NCI-H128 (cell line): ENCODE data around the gene ZMAT5.

Experiments used
- DNase-seq: peaks from one replicate; lab custom pipeline; 2025; ENCODE audit not compliant: unreplicated experiment; lab: John Stamatoyannopoulos, UW

ZMAT5 gene

GRCh38 chr22:29712119-29712518 lies 54.7 kb downstream of the ZMAT5 start:
- DNase-seq, result no peak

- no peak for DNase-seq
Observed at GRCh38 chr22:29710922-29711593, 55.7 kb downstream of the ZMAT5 start.

DNA sequence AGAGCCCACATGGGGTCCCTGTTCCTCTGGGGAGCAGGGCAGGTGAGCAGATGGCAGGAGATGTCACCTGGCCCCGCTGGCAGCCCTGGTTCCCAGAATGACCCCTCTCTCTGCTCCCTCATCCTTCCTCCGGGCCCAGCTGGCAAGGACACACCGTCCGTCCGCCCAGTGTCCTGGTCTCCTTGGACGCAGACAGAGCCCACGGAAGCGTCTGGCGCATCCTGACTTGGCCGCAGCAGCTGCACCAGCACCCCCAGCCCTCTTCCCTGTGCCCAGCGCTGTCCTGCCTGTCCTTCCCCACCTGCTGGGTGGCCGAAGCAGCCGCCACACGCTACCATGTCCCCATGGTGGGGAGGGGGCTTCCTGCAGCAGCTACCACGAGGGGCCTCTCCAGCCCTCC lies 56.6 kb downstream of the ZMAT5 start:
- no peak for DNase-seq

DNA sequence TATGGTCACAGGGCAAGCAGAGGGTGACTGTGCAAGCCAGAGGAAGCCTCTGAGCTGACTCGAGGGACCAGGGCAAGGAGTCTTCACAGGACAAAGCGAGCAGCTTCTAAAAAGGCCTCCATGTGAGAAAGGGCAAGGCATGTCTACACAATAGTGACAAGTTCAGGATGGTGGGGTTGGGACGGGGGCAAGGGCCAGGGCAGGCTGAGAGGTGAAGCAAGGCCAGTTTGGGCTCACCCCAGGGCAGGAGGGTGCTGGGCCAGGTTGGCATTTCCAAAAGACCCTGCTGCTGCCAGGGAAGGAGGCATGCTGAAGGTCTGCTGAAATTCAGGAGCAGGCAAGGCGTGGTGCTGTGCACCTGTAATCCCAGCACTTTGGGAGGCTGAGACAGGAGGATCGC lies 59.3 kb downstream of the ZMAT5 start:
- DNase-seq, result no peak

GRCh38 chr22:29707010-29707409 lies 59.8 kb downstream of the ZMAT5 start:
- no peak for DNase-seq

DNA sequence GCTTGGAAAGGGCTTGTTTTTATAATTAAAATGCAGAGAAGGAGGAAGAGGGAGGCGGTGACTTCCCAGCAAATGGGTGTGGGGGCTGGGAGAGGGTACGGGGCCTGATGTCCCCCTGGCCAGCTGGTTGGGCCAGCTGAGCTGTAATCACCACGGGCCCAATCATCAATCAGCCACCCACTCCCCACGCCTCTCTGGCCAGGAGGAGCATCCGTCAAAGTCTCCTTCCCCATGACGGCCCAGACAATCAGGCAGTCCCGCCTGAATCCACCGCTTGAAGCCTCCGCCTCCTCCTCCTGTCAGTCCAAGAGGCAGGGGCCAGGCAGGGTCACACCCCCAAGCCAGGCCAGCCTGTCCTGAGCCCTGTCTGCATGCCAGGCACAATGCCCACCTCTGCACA lies 60.3 kb downstream of the ZMAT5 start:
- DNase-seq, result no peak

DNA sequence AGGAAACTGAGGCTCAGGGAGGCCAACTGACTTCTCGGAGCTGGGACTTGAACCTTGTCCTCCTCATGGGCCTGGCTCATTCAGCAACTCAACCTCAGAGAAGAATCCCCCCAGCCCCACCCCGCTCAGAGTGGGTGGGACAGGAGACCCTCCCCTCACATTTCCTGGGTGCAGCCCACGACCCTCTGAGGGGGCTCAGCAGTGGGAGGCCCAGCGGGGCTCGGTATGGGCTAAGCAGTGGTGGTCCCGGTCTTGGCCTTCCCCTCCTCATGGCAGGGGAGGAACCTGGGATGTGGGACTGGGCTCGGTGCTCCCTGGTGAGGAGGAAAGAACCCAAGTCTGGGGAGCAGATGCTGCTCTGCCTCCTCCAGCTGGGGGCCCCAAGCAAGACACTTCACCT lies 61.2 kb downstream of the ZMAT5 start:
- no peak for DNase-seq

- DNase-seq, result no peak
Observed at GRCh38 chr22:29704528-29705285, 62.1 kb downstream of the ZMAT5 start.

- no peak for DNase-seq
Observed at GRCh38 chr22:29703569-29704195, 63.1 kb downstream of the ZMAT5 start.

- DNase-seq, result no peak
Observed at GRCh38 chr22:29702931-29703501, 63.8 kb downstream of the ZMAT5 start.

DNA sequence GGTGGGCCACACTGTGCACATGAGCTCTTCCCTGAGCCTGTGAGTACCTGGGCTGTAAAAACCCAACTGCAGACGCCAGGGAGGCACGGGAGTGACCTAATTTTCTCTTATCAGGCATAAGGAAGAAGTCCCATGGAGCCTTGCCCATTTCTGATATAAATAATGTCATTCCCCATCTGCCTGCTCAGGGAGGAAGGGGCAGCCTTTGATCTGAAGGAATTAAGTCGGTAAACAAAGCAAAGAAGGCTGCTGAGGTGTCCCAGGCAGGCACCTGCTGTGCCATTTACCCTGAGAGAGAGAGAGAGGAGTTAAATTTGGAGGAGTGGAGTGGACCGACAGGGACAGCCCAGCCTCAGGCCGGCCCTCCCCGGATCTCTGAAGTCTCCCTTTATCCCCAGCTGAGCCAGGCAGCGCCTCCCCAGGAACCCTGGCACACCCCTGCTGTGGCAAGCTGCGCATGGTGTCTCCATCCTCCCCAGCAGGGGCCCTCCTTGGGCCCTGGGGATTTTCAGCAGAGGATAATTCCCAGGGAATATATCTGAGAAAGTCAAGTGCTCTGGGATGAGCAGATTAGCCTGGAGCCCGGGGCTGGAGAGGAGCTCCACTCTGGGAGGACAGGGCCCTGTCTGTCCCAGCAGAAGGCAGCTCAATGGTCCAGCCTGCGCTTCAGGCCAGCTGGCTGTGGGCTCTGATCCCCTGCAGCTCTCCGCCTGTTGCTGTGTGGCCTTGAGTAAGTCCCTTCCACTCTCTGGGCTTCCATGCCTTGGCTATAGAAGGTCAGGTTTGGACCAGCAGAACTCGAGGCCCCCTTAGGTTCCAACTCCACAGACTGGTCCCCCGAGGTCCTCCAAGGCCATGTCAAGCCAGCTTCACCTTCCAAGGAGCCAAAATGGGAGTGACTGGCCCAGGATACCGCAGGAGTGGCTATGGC lies 64.5 kb downstream of the ZMAT5 start:
- DNase-seq, result no peak

GRCh38 chr22:29701155-29701999 lies 65.4 kb downstream of the ZMAT5 start:
- DNase-seq, result no peak

GRCh38 chr22:29700900-29701154 lies 66.0 kb downstream of the ZMAT5 start:
- DNase-seq, result no peak

DNA sequence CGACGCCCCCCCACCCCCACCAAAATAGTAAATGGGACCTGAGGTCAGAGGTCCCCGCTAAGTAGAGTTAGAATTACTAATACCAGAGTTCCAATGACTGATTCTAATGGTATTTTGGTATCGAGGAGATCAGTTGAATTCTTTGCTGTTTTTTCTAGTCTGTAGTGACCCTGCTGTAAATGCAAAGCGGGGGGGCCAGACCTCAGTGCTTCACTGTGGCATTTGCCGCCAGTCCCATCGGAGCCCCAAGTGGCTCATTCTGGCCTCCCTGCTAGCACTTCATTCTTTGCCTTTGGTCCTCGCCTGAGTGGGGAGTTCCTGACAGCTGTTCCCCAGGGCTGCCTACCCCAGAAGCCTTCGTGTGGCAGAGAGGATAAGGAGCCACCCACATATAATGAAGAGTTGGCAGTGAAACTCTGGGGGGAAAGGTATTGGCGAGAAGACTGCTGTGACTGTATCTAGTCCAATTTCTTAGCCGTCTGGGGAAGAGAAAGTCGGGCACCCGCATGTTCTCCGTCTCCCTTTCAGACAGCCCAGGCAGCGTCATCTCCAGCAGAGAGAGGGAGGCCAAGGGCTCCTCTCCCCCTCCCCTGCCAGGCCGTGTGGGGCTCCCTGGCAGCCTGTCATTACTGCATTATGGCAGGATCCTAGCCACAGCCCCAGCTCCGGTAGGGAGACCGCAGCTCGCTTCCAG lies 66.5 kb downstream of the ZMAT5 start:
- no peak for DNase-seq

- DNase-seq, result no peak
Observed at GRCh38 chr22:29697853-29698598, 68.8 kb downstream of the ZMAT5 start.

DNA sequence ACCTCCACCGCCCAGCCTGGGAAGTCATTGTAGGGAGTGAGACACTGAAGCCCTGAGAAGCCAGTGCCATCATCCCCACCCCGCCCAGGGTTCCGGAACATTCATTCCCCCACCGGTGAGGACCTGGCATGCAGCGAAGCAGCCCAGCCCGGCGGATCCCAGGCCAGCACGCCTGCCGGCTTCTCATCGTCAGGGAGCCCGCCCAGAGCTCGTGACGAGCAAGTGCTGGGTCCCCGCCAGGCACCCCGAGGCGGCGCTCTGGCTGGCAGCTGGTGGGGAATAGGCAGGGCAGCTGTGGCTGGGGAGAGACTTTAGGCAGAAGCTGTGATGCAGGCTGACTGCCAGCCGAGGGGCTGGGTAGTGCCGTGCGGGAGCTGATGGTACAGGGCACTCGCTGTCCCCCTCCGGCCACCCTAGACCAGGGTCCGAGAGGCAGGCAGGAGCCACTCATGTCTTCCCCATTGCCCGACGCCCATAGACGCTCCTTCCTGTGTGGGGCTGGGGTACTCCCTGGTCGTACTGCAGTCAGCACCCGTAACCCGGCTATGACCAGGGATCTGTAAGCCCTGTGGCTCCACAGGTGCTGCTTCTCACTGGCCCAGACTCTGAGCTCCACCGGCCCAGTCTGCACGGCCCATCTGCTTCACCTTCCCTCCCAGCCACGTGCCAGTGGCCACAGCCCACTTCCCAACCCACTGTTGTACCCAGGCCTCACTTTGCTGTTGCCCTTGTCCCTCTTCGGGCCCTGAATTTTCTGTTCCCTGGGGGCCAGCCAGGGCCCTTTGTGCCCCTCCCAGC lies 71.5 kb downstream of the ZMAT5 start:
- DNase-seq, result no peak

- no peak for DNase-seq
Observed at GRCh38 chr22:29693671-29694070, 73.1 kb downstream of the ZMAT5 start.

- DNase-seq, result no peak
Observed at GRCh38 chr22:29693161-29693560, 73.6 kb downstream of the ZMAT5 start.
